HL-60 (cell line): ENCODE data around the gene EPHB2.

Source experiments
- CTCF ChIP-seq: IDR thresholded peaks from one replicate; pipeline ENCODE4 v1.5.1; 2011; ENCODE audit warnings: low read length, control low read depth, inconsistent platforms; ENCODE audit not compliant: insufficient read depth
- SPI1 ChIP-seq: IDR thresholded peaks from 2 replicates; pipeline ENCODE4 v1.6.1; 2012; ENCODE audit warnings: low read depth, mild to moderate bottlenecking, borderline replicate concordance

GRCh38 chr1:22853651-22854185 is 143.1 kb downstream of the EPHB2 start:
- TF ChIP-seq CTCF (no peak), SPI1 (no peak)
